SU-DHL-6 (cell line): ENCODE measurements around the gene PHKB.

Experiments used
- CTCF ChIP-seq: fragments of 200-600 bp; sonication (generic); IDR thresholded peaks from one replicate; pipeline ENCODE4 v1.5.1; 2017; ENCODE audit warnings: antibody characterized with exemption, mild to moderate bottlenecking, low read length, moderate library complexity; ENCODE audit not compliant: insufficient read depth, poor library complexity, severe bottlenecking
- EZH2phosphoT487 ChIP-seq: fragments of 200-600 bp; sonication (generic), shearing (Covaris generic); conservative IDR thresholded peaks from 2 replicates; pipeline ENCODE4 v1.6.1; 2018; ENCODE audit warnings: mild to moderate bottlenecking, antibody characterized with exemption, low read length, moderate library complexity, mixed read lengths

GRCh38 chr16:47519037-47519436, 57.9 kb downstream of the PHKB start:
- TF ChIP-seq CTCF, result no peak
- no peak for TF ChIP-seq EZH2phosphoT487
